ENCODE data around the gene OARD1. TPM values are rescaled to one million over a fixed set of nuclear protein-coding genes. Genes with fewer than 3 reads are reported as not detected.

Gene OARD1
- total and polyA plus RNA-seq, 2 of the 8 experiments (the other 6 are each of a cell fraction or from before 2014, with no cell fraction given): 16.8 to 35.8 TPM

DNA sequence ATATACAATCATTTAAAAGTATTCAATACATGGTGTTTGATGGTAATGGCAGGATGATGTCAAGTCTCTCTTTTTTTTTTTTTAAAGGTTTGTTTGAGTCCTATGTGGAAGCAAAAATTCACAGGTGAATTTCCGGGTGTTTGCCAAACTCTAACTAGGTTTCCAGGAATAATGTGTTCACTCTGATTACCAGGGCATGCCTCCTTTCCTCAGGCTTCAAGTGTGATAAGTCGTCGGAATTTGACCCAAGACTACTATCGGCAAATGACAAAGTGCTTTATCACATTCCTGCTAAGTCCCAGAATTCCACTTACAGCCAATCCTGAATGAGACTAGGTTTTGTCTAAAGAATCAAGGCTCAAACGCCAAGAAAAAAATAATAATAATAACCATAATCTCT is 7.3 kb downstream of the OARD1 start:
- FAIRE-seq: no peak
- Histone ChIP-seq H2BK20ac (ENCODE audit: low read length) (no peak overlapping the region), H4K8ac (ENCODE audit: extremely low read depth, insufficient read depth, low read length) (no peak overlapping the region), H3K27me3 (replicated peaks in 1 of 4; ENCODE audit: control insufficient read depth in 3 of 4, extremely low read depth in 1 of 4, insufficient read depth in 3 of 4, low read length in 3 of 4) (no peaks in the 10 kb centered on the region), H2AK5ac (ENCODE audit: low read depth, low read length) (no peak overlapping the region), H3K4me2 (ENCODE audit: insufficient read depth in 1 of 2, low read depth in 2 of 2, low read length in 2 of 2) (no peak overlapping the region), H3K4me3 (ENCODE audit: extremely low read depth in 1 of 4, insufficient read depth in 2 of 4, low read depth in 3 of 4, low read length in 4 of 4) (no peak overlapping the region), H3K18ac (ENCODE audit: extremely low read depth, low read length) (no peak overlapping the region), H2BK5ac (ENCODE audit: low read depth, low read length) (no peak overlapping the region), H3K23ac (ENCODE audit: insufficient read length) (no peak overlapping the region), H3K79me2 (ENCODE audit: control insufficient read depth in 1 of 2, insufficient read depth in 2 of 2, low read length in 2 of 2) (no peaks in the 10 kb centered on the region), H2BK15ac (ENCODE audit: low read length) (no peak overlapping the region), H4K5ac (ENCODE audit: insufficient read length, low read depth, low read length) (no peak overlapping the region), H3K14ac (ENCODE audit: insufficient read length) (no peak overlapping the region), H2BK120ac (replicated peaks; ENCODE audit: low read depth, low read length) (no peak overlapping the region), H2BK12ac (ENCODE audit: low read depth, low read length) (no peak overlapping the region), H3K9ac (replicated peaks in 1 of 4; ENCODE audit: extremely low read depth in 1 of 4, low read depth in 3 of 4, low read length in 3 of 4) (no peak overlapping the region), H3K27ac (ENCODE audit: low read depth, low read length) (no peak overlapping the region), H3K36me3 (ENCODE audit: control insufficient read depth in 2 of 4, insufficient read depth in 4 of 4, low read length in 3 of 4) (peaks cover 4 to 48% (median 26%) of the 10 kb centered on the region in 4 experiments; a peak in 7 of 8 replicates), H4K91ac (replicated peaks; ENCODE audit: insufficient read length, low read length) (no peak overlapping the region), H2AFZ (ENCODE audit: low read length) (no peak overlapping the region), H3K9me3 (ENCODE audit: insufficient read depth in 2 of 2, low read depth in 1 of 2, low read length in 1 of 2) (no peaks in the 10 kb centered on the region), H3K23me2 (ENCODE audit: low read depth, low read length) (no peaks in the 10 kb centered on the region), H3K4ac (replicated peaks; ENCODE audit: insufficient read length, low read depth, low read length) (no peak overlapping the region), H4K20me1 (replicated peaks in 1 of 2; ENCODE audit: control insufficient read depth in 1 of 2, insufficient read depth in 2 of 2, low read length in 2 of 2) (no peaks in the 10 kb centered on the region), H3K56ac (replicated peaks; ENCODE audit: insufficient read length, low read depth, low read length) (no peak overlapping the region), H3K4me1 (replicated peaks in 1 of 4; ENCODE audit: control insufficient read depth in 3 of 4, insufficient read depth in 4 of 4, low read length in 3 of 4) (no peaks in the 10 kb centered on the region; a peak in 1 of 7 replicates), H3K79me1 (ENCODE audit: low read depth, low read length) (no peaks in the 10 kb centered on the region)
- no peak for DNase-seq (ENCODE audit: low read depth in 1 of 2, low spot score in 2 of 2)
- TF ChIP-seq HDAC6 (IDR thresholded peaks at IDR 0.05; ENCODE audit: low read depth, low read length): no peak
- TF ChIP-seq KDM1A (IDR thresholded peaks at IDR 0.05; ENCODE audit: borderline replicate concordance, low read length): no peak
- no peak for TF ChIP-seq CHD1 (IDR thresholded peaks at IDR 0.05; ENCODE audit: low read depth, low read length)
- no peak for TF ChIP-seq SIN3A (conservative IDR thresholded peaks at IDR 0.05 in 1 of 2, IDR thresholded peaks at IDR 0.05 in 1 of 2; ENCODE audit: low read depth in 1 of 2, low read length in 2 of 2)
- no peak for TF ChIP-seq GABPA (IDR thresholded peaks at IDR 0.05; ENCODE audit: borderline replicate concordance, insufficient read depth, low read length)
- no peak for TF ChIP-seq JUN (IDR thresholded peaks at IDR 0.05; ENCODE audit: low read depth, low read length)
- no peak for TF ChIP-seq RBBP5 (IDR thresholded peaks at IDR 0.05; ENCODE audit: borderline replicate concordance, low read depth, low read length)
- TF ChIP-seq ASH2L (IDR thresholded peaks at IDR 0.05; ENCODE audit: low read length): no peak
- TF ChIP-seq TEAD4 (IDR thresholded peaks at IDR 0.05; ENCODE audit: low read depth, low read length): no peak
- TF ChIP-seq SP1 (IDR thresholded peaks at IDR 0.05; ENCODE audit: low read depth, low read length): no peak
- TF ChIP-seq SRF (IDR thresholded peaks at IDR 0.05; ENCODE audit: low read depth, low read length): no peak
- no peak for TF ChIP-seq CTBP2 (IDR thresholded peaks at IDR 0.05; ENCODE audit: borderline replicate concordance, insufficient read depth, insufficient read length, low read length)
- TF ChIP-seq NANOG (IDR thresholded peaks at IDR 0.05; ENCODE audit: insufficient read depth, low read depth, low read length, poor library complexity, severe bottlenecking): no peak
- no peak for TF ChIP-seq YY1 (IDR thresholded peaks at IDR 0.05; ENCODE audit: low read depth, low read length)
- 91% methylated on average over 5 of the region's 5 CpGs; no CpG with 5 or more reads in 1 of the 2 experiments for WGBS, 2 experiments (ENCODE audit: extremely low coverage in 1 of 2, insufficient coverage in 1 of 2, insufficient read length in 1 of 2, insufficient replicate concordance in 2 of 2, low coverage in 1 of 2, low lambda C conversion rate in 2 of 2, missing lambda C conversion rate in 1 of 2)
- POLR2A ChIA-PET (ENCODE audit: partially characterized antibody): no interaction called here
- CTCF ChIA-PET (ENCODE audit: partially characterized antibody): interaction anchor here (0.6 to 0.7 kb wide), 3 partner anchors 105 to 1228 kb away, joined by 3 read pairs; no protein-coding TSS in a partner anchor
